HEK293 (cell line): Measurements from ENCODE around the gene F2R.

Experiments
- CTCF ChIA-PET: fragments of 350-600 bp; formaldehyde crosslinking; extraction: SDS; loops from one replicate; lab custom pipeline; 2021; ENCODE audit warnings: antibody characterized with exemption; lab: Yijun Ruan, JAX
- POLR2A ChIA-PET: fragments of 300-600 bp; formaldehyde crosslinking; extraction: SDS; loops from one replicate; lab custom pipeline; 2020; ENCODE audit warnings: antibody characterized with exemption, inconsistent platforms; lab: Yijun Ruan, JAX
- H3K27ac ChIP-seq: fragments of 200-500 bp; sonication (Bioruptor generic); 2 replicates; pipeline ENCODE4 v1.5.1; 2014; ENCODE audit warnings: low read depth, low read length, control low read depth, inconsistent platforms; ENCODE audit errors: extremely low read depth
- H3K36me3 ChIP-seq, 2 experiments: fragments of 200-500 bp in 1 of 2; sonication (Bioruptor generic) in 1 of 2; 1 replicate in 1 of 2; 2 replicates in 1 of 2; pipeline ENCODE4 v1.5.1; 2014 to 2017; ENCODE audit warnings: inconsistent platforms in 2 of 2, low read length in 2 of 2; ENCODE audit not compliant: control insufficient read depth in 2 of 2, insufficient read depth in 1 of 2
- H3K4me1 ChIP-seq: fragments of 200-500 bp; sonication (Bioruptor generic); 2 replicates; pipeline ENCODE4 v1.5.1; 2014; ENCODE audit warnings: mild to moderate bottlenecking, low read length, inconsistent platforms; ENCODE audit not compliant: control insufficient read depth, insufficient read depth
- H3K4me3 ChIP-seq: 2 replicates; pipeline ENCODE4 v1.5.1; 2011; ENCODE audit warnings: low read depth, mild to moderate bottlenecking, control low read depth, low read length, moderate library complexity
- H3K9me3 ChIP-seq: fragments of 200-500 bp; sonication (Bioruptor generic); 2 replicates; pipeline ENCODE4 v1.5.1; 2014; ENCODE audit warnings: low read depth, low read length, inconsistent platforms; ENCODE audit not compliant: control insufficient read depth, insufficient read depth
- GLI2 ChIP-seq: fragments of 450-650 bp; formaldehyde crosslinking; IDR thresholded peaks from 2 replicates; pipeline ENCODE4; 2017; ENCODE audit warnings: missing biosample characterization, missing genetic modification characterization, low read depth, borderline replicate concordance
- HOXA7 ChIP-seq: sonication (generic); formaldehyde crosslinking; IDR thresholded peaks from 2 replicates; pipeline ENCODE4 v1.8.1; 2022; ENCODE audit warnings: missing genetic modification reagents, borderline replicate concordance
- KLF7 ChIP-seq: fragments of 450-650 bp; formaldehyde crosslinking; IDR thresholded peaks from 2 replicates; pipeline ENCODE4 v1.5.1; 2016; ENCODE audit warnings: missing biosample characterization, missing genetic modification characterization, borderline replicate concordance
- SP7 ChIP-seq: fragments of 450-650 bp; formaldehyde crosslinking; IDR thresholded peaks from 2 replicates; pipeline ENCODE4 v1.5.1; 2016; ENCODE audit warnings: missing biosample characterization, missing genetic modification characterization
- ZBTB48 ChIP-seq: fragments of 450-650 bp; formaldehyde crosslinking; IDR thresholded peaks from 2 replicates; pipeline ENCODE4 v1.5.1; 2016; ENCODE audit warnings: missing biosample characterization, missing genetic modification characterization
- ZEB2 ChIP-seq: fragments of 450-650 bp; formaldehyde crosslinking; IDR thresholded peaks from 2 replicates; pipeline ENCODE4 v1.5.1; 2016; ENCODE audit warnings: missing biosample characterization, missing genetic modification characterization
- ZNF133 ChIP-seq: fragments of 450-650 bp; formaldehyde crosslinking; IDR thresholded peaks from 2 replicates; pipeline ENCODE4 v1.5.1; 2016; ENCODE audit warnings: missing biosample characterization, missing genetic modification characterization
- ZNF211 ChIP-seq: fragments of 450-650 bp; formaldehyde crosslinking; IDR thresholded peaks from 2 replicates; pipeline ENCODE4 v1.5.1; 2016; ENCODE audit warnings: low read depth, missing biosample characterization, missing genetic modification characterization
- ZNF266 ChIP-seq: fragments of 450-650 bp; formaldehyde crosslinking; IDR thresholded peaks from 2 replicates; pipeline ENCODE4 v1.5.1; 2016; ENCODE audit warnings: missing biosample characterization, missing genetic modification characterization, low read depth
- ZNF311 ChIP-seq: fragments of 450-650 bp; formaldehyde crosslinking; IDR thresholded peaks from 2 replicates; pipeline ENCODE4 v1.5.1; 2017; ENCODE audit warnings: missing biosample characterization, missing genetic modification characterization, borderline replicate concordance
- ZNF404 ChIP-seq: fragments of 450-650 bp; formaldehyde crosslinking; IDR thresholded peaks from 2 replicates; pipeline ENCODE4 v1.5.1; 2017; ENCODE audit warnings: missing biosample characterization, missing genetic modification characterization
- ZNF416 ChIP-seq: fragments of 450-650 bp; formaldehyde crosslinking; IDR thresholded peaks from 2 replicates; pipeline ENCODE4 v1.5.1; 2016; ENCODE audit warnings: missing biosample characterization, missing genetic modification characterization
- ZNF433 ChIP-seq: fragments of 450-650 bp; formaldehyde crosslinking; IDR thresholded peaks from 2 replicates; pipeline ENCODE4 v1.5.1; 2016; ENCODE audit warnings: missing biosample characterization, missing genetic modification characterization, low read depth
- ZNF48 ChIP-seq: fragments of 450-650 bp; formaldehyde crosslinking; IDR thresholded peaks from 2 replicates; pipeline ENCODE4 v1.5.1; 2016; ENCODE audit warnings: missing biosample characterization, missing genetic modification characterization
- ZNF501 ChIP-seq: fragments of 450-650 bp; formaldehyde crosslinking; IDR thresholded peaks from 2 replicates; pipeline ENCODE4 v1.5.1; 2016; ENCODE audit warnings: missing biosample characterization, missing genetic modification characterization
- ZNF521 ChIP-seq: fragments of 450-650 bp; formaldehyde crosslinking; IDR thresholded peaks from 2 replicates; pipeline ENCODE4 v1.5.1; 2017; ENCODE audit warnings: missing biosample characterization, mild to moderate bottlenecking, missing genetic modification characterization
- ZNF548 ChIP-seq: fragments of 450-650 bp; formaldehyde crosslinking; IDR thresholded peaks from 2 replicates; pipeline ENCODE4 v1.5.1; 2016; ENCODE audit warnings: missing biosample characterization, missing genetic modification characterization
- ZNF555 ChIP-seq: fragments of 450-650 bp; formaldehyde crosslinking; conservative IDR thresholded peaks from 2 replicates; pipeline ENCODE4 v1.5.1; 2017; ENCODE audit warnings: missing biosample characterization, mild to moderate bottlenecking, missing genetic modification characterization, inconsistent platforms
- ZNF626 ChIP-seq: fragments of 450-650 bp; sonication (Bioruptor Pico); formaldehyde crosslinking; IDR thresholded peaks from 2 replicates; pipeline ENCODE4 v1.5.1; 2018; ENCODE audit warnings: missing biosample characterization, missing genetic modification characterization, inconsistent platforms
- ZNF629 ChIP-seq: fragments of 450-650 bp; formaldehyde crosslinking; IDR thresholded peaks from 2 replicates; pipeline ENCODE4 v1.5.1; 2017; ENCODE audit warnings: missing biosample characterization, missing genetic modification characterization
- ZNF654 ChIP-seq: fragments of 450-650 bp; formaldehyde crosslinking; IDR thresholded peaks from 2 replicates; pipeline ENCODE4 v1.5.1; 2016; ENCODE audit warnings: low read depth, missing biosample characterization, missing genetic modification characterization
- ZNF707 ChIP-seq: fragments of 450-650 bp; formaldehyde crosslinking; IDR thresholded peaks from 2 replicates; pipeline ENCODE4 v1.5.1; 2016; ENCODE audit warnings: missing biosample characterization, missing genetic modification characterization
- ZNF776 ChIP-seq: fragments of 450-650 bp; formaldehyde crosslinking; IDR thresholded peaks from 2 replicates; pipeline ENCODE4 v1.5.0; 2017; ENCODE audit warnings: missing biosample characterization, missing genetic modification characterization, borderline replicate concordance
- ZSCAN23 ChIP-seq: fragments of 450-650 bp; formaldehyde crosslinking; IDR thresholded peaks from 2 replicates; pipeline ENCODE4 v1.5.1; 2016; ENCODE audit warnings: missing biosample characterization, missing genetic modification characterization
- ZXDB ChIP-seq: fragments of 450-650 bp; formaldehyde crosslinking; IDR thresholded peaks from 2 replicates; pipeline ENCODE4 v1.5.1; 2016; ENCODE audit warnings: missing biosample characterization, missing genetic modification characterization
- TF ChIP-seq, protein P1 (sequence below): fragments of 450-650 bp; formaldehyde crosslinking; IDR thresholded peaks from 2 replicates; pipeline ENCODE4 v1.5.1; 2016; ENCODE audit warnings: missing biosample characterization, missing genetic modification characterization
- TF ChIP-seq, protein P2 (sequence below): fragments of 450-650 bp; formaldehyde crosslinking; IDR thresholded peaks from 2 replicates; pipeline ENCODE4 v1.5.1; 2016; ENCODE audit warnings: missing biosample characterization, missing genetic modification characterization
- TF ChIP-seq, protein P3 (sequence below): fragments of 450-650 bp; formaldehyde crosslinking; IDR thresholded peaks from 2 replicates; pipeline ENCODE4 v1.5.1; 2017; ENCODE audit warnings: missing biosample characterization, missing genetic modification characterization
- TF ChIP-seq, protein P4 (sequence below): fragments of 450-650 bp; formaldehyde crosslinking; IDR thresholded peaks from 2 replicates; pipeline ENCODE4 v1.5.1; 2016; ENCODE audit warnings: missing biosample characterization, missing genetic modification characterization

Gene F2R

DNA sequence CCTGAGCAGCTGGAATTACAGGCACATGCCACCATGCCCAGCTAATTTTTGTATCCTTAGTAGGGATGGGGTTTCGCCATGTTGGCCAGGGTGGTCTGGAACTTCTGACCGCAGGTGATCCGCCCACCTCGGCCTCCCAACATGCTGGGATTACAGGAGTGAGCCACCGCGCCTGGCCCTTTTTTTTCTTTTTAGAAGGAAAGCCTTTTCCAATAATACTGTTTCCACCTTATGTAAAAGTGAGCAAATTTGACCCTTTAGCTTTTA is 23.7 kb upstream of the F2R start (continued):
- TF ChIP-seq, protein P1, sequence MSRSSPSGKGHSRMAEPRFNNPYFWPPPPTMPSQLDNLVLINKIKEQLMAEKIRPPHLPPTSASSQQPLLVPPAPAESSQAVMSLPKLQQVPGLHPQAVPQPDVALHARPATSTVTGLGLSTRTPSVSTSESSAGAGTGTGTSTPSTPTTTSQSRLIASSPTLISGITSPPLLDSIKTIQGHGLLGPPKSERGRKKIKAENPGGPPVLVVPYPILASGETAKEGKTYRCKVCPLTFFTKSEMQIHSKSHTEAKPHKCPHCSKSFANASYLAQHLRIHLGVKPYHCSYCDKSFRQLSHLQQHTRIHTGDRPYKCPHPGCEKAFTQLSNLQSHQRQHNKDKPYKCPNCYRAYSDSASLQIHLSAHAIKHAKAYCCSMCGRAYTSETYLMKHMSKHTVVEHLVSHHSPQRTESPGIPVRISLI (tag by site-specific recombination) = no peak
- TF ChIP-seq, protein P2, sequence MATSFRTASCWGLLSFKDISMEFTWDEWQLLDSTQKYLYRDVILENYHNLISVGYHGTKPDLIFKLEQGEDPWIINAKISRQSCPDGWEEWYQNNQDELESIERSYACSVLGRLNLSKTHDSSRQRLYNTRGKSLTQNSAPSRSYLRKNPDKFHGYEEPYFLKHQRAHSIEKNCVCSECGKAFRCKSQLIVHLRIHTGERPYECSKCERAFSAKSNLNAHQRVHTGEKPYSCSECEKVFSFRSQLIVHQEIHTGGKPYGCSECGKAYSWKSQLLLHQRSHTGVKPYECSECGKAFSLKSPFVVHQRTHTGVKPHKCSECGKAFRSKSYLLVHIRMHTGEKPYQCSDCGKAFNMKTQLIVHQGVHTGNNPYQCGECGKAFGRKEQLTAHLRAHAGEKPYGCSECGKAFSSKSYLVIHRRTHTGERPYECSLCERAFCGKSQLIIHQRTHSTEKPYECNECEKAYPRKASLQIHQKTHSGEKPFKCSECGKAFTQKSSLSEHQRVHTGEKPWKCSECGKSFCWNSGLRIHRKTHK (tag by site-specific recombination) = no peak
- TF ChIP-seq ZNF776 (tag by site-specific recombination) (no peak), ZSCAN23 (tag by site-specific recombination) (no peak), KLF7 (tag by site-specific recombination) (no peak), ZBTB48 (tag by site-specific recombination) (no peak), ZEB2 (no peak), ZNF266 (no peak)

DNA sequence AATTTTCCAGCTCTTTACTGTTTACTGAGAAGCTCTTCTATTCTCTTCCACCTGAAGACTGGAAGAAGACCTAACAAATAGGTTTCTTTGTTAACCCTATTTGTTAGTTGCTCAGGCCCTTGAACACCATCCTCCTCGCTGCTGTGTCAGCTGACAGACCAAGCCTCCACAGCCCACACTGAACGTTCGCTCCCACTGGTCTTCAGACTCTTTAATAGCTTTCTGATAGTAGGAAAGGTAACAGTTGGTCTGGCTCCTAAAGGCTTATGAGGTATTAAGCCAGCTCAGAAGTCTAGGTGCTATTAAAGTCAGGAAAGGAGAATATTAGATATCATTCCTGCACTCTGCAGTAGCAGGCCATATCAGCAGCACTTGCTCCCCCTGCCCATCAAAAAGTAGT is 23.3 kb upstream of the F2R start:
- H3K36me3 ChIP-seq = no peaks in the 10 kb centered on the region
- H3K9me3 ChIP-seq = no peaks in the 10 kb centered on the region
- H3K4me1 ChIP-seq = peaks cover 5% of the 10 kb centered on the region; the same call in 1 of the 2 replicates
- TF ChIP-seq, protein P3, sequence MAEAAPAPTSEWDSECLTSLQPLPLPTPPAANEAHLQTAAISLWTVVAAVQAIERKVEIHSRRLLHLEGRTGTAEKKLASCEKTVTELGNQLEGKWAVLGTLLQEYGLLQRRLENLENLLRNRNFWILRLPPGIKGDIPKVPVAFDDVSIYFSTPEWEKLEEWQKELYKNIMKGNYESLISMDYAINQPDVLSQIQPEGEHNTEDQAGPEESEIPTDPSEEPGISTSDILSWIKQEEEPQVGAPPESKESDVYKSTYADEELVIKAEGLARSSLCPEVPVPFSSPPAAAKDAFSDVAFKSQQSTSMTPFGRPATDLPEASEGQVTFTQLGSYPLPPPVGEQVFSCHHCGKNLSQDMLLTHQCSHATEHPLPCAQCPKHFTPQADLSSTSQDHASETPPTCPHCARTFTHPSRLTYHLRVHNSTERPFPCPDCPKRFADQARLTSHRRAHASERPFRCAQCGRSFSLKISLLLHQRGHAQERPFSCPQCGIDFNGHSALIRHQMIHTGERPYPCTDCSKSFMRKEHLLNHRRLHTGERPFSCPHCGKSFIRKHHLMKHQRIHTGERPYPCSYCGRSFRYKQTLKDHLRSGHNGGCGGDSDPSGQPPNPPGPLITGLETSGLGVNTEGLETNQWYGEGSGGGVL (tag by site-specific recombination) = no peak
- TF ChIP-seq ZNF776 (tag by site-specific recombination) (no peak), ZNF433 (tag by site-specific recombination) (no peak), ZNF311 (tag by site-specific recombination) (no peak), ZNF654 (tag by site-specific recombination) (no peak), ZNF629 (no peak), ZNF48 (tag by site-specific recombination) (no peak), ZNF416 (tag by site-specific recombination) (no peak), ZNF501 (tag by site-specific recombination) (no peak), ZNF211 (no peak), ZXDB (tag by site-specific recombination) (no peak), ZNF626 (tag by site-specific recombination) (no peak), GLI2 (no peak), HOXA7 (CRISPR knock-in tag) (no peak)
- POLR2A ChIA-PET = no interaction called here
- no peak overlapping the region for H3K4me3 ChIP-seq
- CTCF ChIA-PET = no interaction called here
- H3K27ac ChIP-seq = no peak overlapping the region

DNA sequence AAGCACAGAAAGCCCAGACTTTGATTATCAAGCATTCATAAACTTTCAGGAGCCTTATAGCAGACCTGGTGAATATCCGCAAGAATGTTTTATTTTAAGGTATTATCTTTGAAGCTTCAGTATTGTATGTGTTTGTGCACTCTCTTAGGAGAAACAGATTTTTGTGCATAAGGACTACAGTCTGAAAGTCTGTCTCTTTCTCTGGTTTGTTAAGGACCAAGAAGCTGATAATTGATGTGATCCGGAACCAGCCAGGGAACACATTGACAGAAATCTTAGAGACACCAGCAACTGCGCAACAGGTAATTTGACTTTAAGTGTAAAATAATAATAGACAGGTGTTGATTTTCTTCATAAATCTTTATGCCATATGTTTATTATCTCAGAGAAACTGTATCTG is 22.8 kb upstream of the F2R start:
- POLR2A ChIA-PET = no interaction called here
- H3K4me3 ChIP-seq = no peak overlapping the region
- peaks cover 5% of the 10 kb centered on the region; the same call in 1 of the 2 replicates for H3K4me1 ChIP-seq
- no peaks in the 10 kb centered on the region for H3K36me3 ChIP-seq
- H3K27ac ChIP-seq = no peak overlapping the region
- H3K9me3 ChIP-seq = no peaks in the 10 kb centered on the region
- CTCF ChIA-PET = no interaction called here
- TF ChIP-seq SP7 (tag by site-specific recombination) = no peak
- no peak for TF ChIP-seq ZNF555
- TF ChIP-seq ZNF548 (tag by site-specific recombination) = no peak
- no peak for TF ChIP-seq HOXA7 (CRISPR knock-in tag)
- TF ChIP-seq ZNF707 = no peak
- no peak for TF ChIP-seq ZNF404
- TF ChIP-seq ZNF48 (tag by site-specific recombination) = no peak
- TF ChIP-seq, protein P4, sequence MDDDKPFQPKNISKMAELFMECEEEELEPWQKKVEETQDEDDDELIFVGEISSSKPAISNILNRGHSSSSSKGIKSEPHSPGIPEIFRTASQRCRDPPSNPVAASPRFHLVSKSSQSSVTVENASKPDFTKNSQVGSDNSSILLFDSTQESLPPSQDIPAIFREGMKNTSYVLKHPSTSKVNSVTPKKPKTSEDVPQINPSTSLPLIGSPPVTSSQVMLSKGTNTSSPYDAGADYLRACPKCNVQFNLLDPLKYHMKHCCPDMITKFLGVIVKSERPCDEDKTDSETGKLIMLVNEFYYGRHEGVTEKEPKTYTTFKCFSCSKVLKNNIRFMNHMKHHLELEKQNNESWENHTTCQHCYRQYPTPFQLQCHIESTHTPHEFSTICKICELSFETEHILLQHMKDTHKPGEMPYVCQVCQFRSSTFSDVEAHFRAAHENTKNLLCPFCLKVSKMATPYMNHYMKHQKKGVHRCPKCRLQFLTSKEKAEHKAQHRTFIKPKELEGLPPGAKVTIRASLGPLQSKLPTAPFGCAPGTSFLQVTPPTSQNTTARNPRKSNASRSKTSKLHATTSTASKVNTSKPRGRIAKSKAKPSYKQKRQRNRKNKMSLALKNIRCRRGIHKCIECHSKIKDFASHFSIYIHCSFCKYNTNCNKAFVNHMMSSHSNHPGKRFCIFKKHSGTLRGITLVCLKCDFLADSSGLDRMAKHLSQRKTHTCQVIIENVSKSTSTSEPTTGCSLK = no peak
- no peak for TF ChIP-seq ZNF521 (tag by site-specific recombination)
- TF ChIP-seq ZNF133 (tag by site-specific recombination) = no peak
